ENCODE measurements around the gene SIX3. TPM values are rescaled to one million over a fixed set of nuclear protein-coding genes. Genes with fewer than 3 reads are reported as not detected.

The SIX3 gene
- total RNA-seq, 1 donor from 2014 or later: 0.18 TPM

- intact Hi-C loops (cut with micrococcal nuclease): loop anchor here (5.0 kb wide), 1 partner anchor 66 kb away; the partner anchor contains the start of gene SIX2
Measured at GRCh38 chr2:44940732-44941464, 604 bp upstream of the SIX3 start.

GRCh38 chr2:44942304-44943030, 965 bp downstream of the SIX3 start:
- intact Hi-C loops (cut with micrococcal nuclease): loop anchor here (5.0 kb wide), 1 partner anchor 65 kb away; the partner anchor contains the start of gene SIX2

GRCh38 chr2:44943031-44943692, 1.7 kb downstream of the SIX3 start:
- intact Hi-C loops (cut with micrococcal nuclease): loop anchor here (5.0 kb wide), 1 partner anchor 64 kb away; the partner anchor contains the start of gene SIX2

- intact Hi-C loops (cut with micrococcal nuclease): loop anchor here (5.0 kb wide), 1 partner anchor 64 kb away; the partner anchor contains the start of gene SIX2
Measured at GRCh38 chr2:44943693-44944101, 2.2 kb downstream of the SIX3 start.

GRCh38 chr2:44944102-44944951, 2.8 kb downstream of the SIX3 start:
- intact Hi-C loops (cut with micrococcal nuclease): loop anchor here (5.0 kb wide), 1 partner anchor 63 kb away; the partner anchor contains the start of gene SIX2

GRCh38 chr2:44944952-44945612, 3.6 kb downstream of the SIX3 start:
- intact Hi-C loops (cut with micrococcal nuclease): loop anchor here (5.0 kb wide), 1 partner anchor 62 kb away; the partner anchor contains the start of gene SIX2

GRCh38 chr2:44945676-44946371, 4.3 kb downstream of the SIX3 start:
- intact Hi-C loops (cut with micrococcal nuclease): no loop called here

GRCh38 chr2:44946372-44947027, 5.0 kb downstream of the SIX3 start:
- intact Hi-C loops (cut with micrococcal nuclease): no loop called here

GRCh38 chr2:44947028-44947375, 5.5 kb downstream of the SIX3 start:
- intact Hi-C loops (cut with micrococcal nuclease): no loop called here

GRCh38 chr2:44948565-44949328, 7.2 kb downstream of the SIX3 start:
- intact Hi-C loops (cut with micrococcal nuclease): no loop called here

GRCh38 chr2:44949329-44950151, 8.0 kb downstream of the SIX3 start:
- intact Hi-C loops (cut with micrococcal nuclease): loop anchor here (5.0 to 10.0 kb wide), 2 partner anchors 712 to 1075 kb away; no protein-coding TSS in a partner anchor

GRCh38 chr2:44950646-44951045, 9.1 kb downstream of the SIX3 start:
- intact Hi-C loops (cut with micrococcal nuclease): loop anchor here (5.0 to 10.0 kb wide), 2 partner anchors 713 to 1076 kb away; no protein-coding TSS in a partner anchor

GRCh38 chr2:44951124-44951523, 9.6 kb downstream of the SIX3 start:
- intact Hi-C loops (cut with micrococcal nuclease): loop anchor here (5.0 to 10.0 kb wide), 2 partner anchors 714 to 1076 kb away; no protein-coding TSS in a partner anchor

GRCh38 chr2:44951714-44952113, 10.2 kb downstream of the SIX3 start:
- intact Hi-C loops (cut with micrococcal nuclease): loop anchor here (5.0 to 10.0 kb wide), 2 partner anchors 714 to 1077 kb away; no protein-coding TSS in a partner anchor

- intact Hi-C loops (cut with micrococcal nuclease): loop anchor here (5.0 to 10.0 kb wide), 2 partner anchors 715 to 1077 kb away; no protein-coding TSS in a partner anchor
Measured at GRCh38 chr2:44952143-44952805, 10.8 kb downstream of the SIX3 start.

GRCh38 chr2:44952806-44953498, 11.4 kb downstream of the SIX3 start:
- intact Hi-C loops (cut with micrococcal nuclease): loop anchor here (5.0 to 10.0 kb wide), 2 partner anchors 716 to 1078 kb away; no protein-coding TSS in a partner anchor

Data from T-helper 2 cell treated with Interferon-gamma antibody and Interleukin-4, amounts not matched to agents 100 ng/mL and 5 ng/mL, for 36 hours (primary cell).